ENCODE data around the gene MFAP5. TPM values are rescaled to one million over a fixed set of nuclear protein-coding genes. Genes with fewer than 3 reads are reported as not detected.

The MFAP5 gene
- total and polyA plus RNA-seq, 7 experiments from 2014 or later: not detected

- H3K27ac ChIP-seq (ENCODE audit: low read depth, low read length): no peak overlapping the region
- ATAC-seq (no peak), DNase-seq (peak in 1 of 9 donors; percentile 69)
- ChIA-PET CTCF (interaction anchor here (0.6 kb wide), 1 partner anchor 1167 kb away, joined by 3 read pairs; no protein-coding TSS in a partner anchor), POLR2A (interaction anchor here (0.7 kb wide), 1 partner anchor 311 kb away, joined by 3 read pairs; no protein-coding TSS in a partner anchor)
- Mint-ChIP-seq H3K36me3 (peaks cover 0 to 4% (median 0%) of the 10 kb centered on the region in 5 donors), H3K27me3 (peaks cover 0 to 78% (median 0%) of the 10 kb centered on the region in 5 donors), H3K27ac (no peak overlapping the region), H3K4me3 (peak overlapping the region in 1 of 10 donors; percentile 13), H3K9me3 (peaks cover 0 to 6% (median 0%) of the 10 kb centered on the region in 11 donors), H3K4me1 (peaks cover 15 to 40% (median 23%) of the 10 kb centered on the region in 7 donors)
- H3K27me3 ChIP-seq (ENCODE audit: control insufficient read depth in 2 of 2, insufficient read depth in 2 of 2, low read length in 2 of 2): no peaks in the 10 kb centered on the region
- no peak overlapping the region for H3K4me3 ChIP-seq (ENCODE audit: low read length)
- H3K9me3 ChIP-seq (ENCODE audit: control insufficient read depth in 2 of 3, low read length in 3 of 3): no peaks in the 10 kb centered on the region
- intact Hi-C loops (cut with micrococcal nuclease): loop anchor here in 1 of 2 donors (5.0 kb wide), 3 partner anchors 49 to 379 kb away; partner anchors contain the start of gene RIMKLB
- no peaks in the 10 kb centered on the region for H3K36me3 ChIP-seq (ENCODE audit: control insufficient read depth in 2 of 3, insufficient read depth in 3 of 3, low read length in 3 of 3)
- H3K4me1 ChIP-seq (ENCODE audit: control insufficient read depth in 2 of 2, insufficient read depth in 2 of 2, low read length in 2 of 2): peaks cover 22 to 32% of the 10 kb centered on the region in 2 donors
These were observed 13.9 kb downstream of the MFAP5 start for GRCh38 chr12:8648576-8649205.

GRCh38 chr12:8647968-8648367 is 14.7 kb downstream of the MFAP5 start:
- peak overlapping the region in 1 of 10 donors; percentile 52 for H3K4me3 Mint-ChIP-seq
- CTCF ChIA-PET: no interaction called here
- DNase-seq: no peak
- Histone ChIP-seq H3K36me3 (ENCODE audit: control insufficient read depth in 2 of 3, insufficient read depth in 3 of 3, low read length in 3 of 3) (no peaks in the 10 kb centered on the region), H3K27ac (ENCODE audit: low read depth, low read length) (no peak overlapping the region), H3K27me3 (ENCODE audit: control insufficient read depth in 2 of 2, insufficient read depth in 2 of 2, low read length in 2 of 2) (no peaks in the 10 kb centered on the region), H3K9me3 (ENCODE audit: control insufficient read depth in 2 of 3, low read length in 3 of 3) (no peaks in the 10 kb centered on the region), H3K4me3 (ENCODE audit: low read length) (no peak overlapping the region), H3K4me1 (ENCODE audit: control insufficient read depth in 2 of 2, insufficient read depth in 2 of 2, low read length in 2 of 2) (peaks cover 22 to 33% of the 10 kb centered on the region in 2 donors)
- peaks cover 0 to 6% (median 0%) of the 10 kb centered on the region in 11 donors for H3K9me3 Mint-ChIP-seq
- no peak for ATAC-seq
- H3K27me3 Mint-ChIP-seq: peaks cover 0 to 78% (median 0%) of the 10 kb centered on the region in 5 donors
- peaks cover 0 to 4% (median 0%) of the 10 kb centered on the region in 5 donors for H3K36me3 Mint-ChIP-seq
- H3K27ac Mint-ChIP-seq: peak overlapping the region in 1 of 9 donors; percentile 67
- intact Hi-C loops (cut with micrococcal nuclease): loop anchor here in 1 of 2 donors (5.0 kb wide), 3 partner anchors 49 to 379 kb away; partner anchors contain the start of gene RIMKLB
- POLR2A ChIA-PET: no interaction called here
- peaks cover 15 to 45% (median 26%) of the 10 kb centered on the region in 7 donors for H3K4me1 Mint-ChIP-seq

- Histone ChIP-seq H3K4me1 (ENCODE audit: control insufficient read depth in 2 of 2, insufficient read depth in 2 of 2, low read length in 2 of 2) (peaks cover 22 to 33% of the 10 kb centered on the region in 2 donors), H3K4me3 (ENCODE audit: low read length) (peak overlapping the region; percentile 34), H3K27ac (ENCODE audit: low read depth, low read length) (peak overlapping the region; percentile 61), H3K36me3 (ENCODE audit: control insufficient read depth in 2 of 3, insufficient read depth in 3 of 3, low read length in 3 of 3) (no peaks in the 10 kb centered on the region), H3K27me3 (ENCODE audit: control insufficient read depth in 2 of 2, insufficient read depth in 2 of 2, low read length in 2 of 2) (no peaks in the 10 kb centered on the region), H3K9me3 (ENCODE audit: control insufficient read depth in 2 of 3, low read length in 3 of 3) (no peaks in the 10 kb centered on the region)
- peak in 7 of 9 donors; percentile 11 to 51 (median 31) for DNase-seq
- ATAC-seq: peak; percentile 84
- Mint-ChIP-seq H3K27me3 (peaks cover 0 to 67% (median 0%) of the 10 kb centered on the region in 5 donors), H3K4me3 (peak overlapping the region; percentile 49 to 88 (median 74)), H3K36me3 (peaks cover 0 to 4% (median 0%) of the 10 kb centered on the region in 5 donors), H3K9me3 (peaks cover 0 to 6% (median 0%) of the 10 kb centered on the region in 11 donors), H3K4me1 (peaks cover 15 to 45% (median 26%) of the 10 kb centered on the region in 7 donors), H3K27ac (peak overlapping the region; percentile 90 to 95 (median 94))
- intact Hi-C loops (cut with micrococcal nuclease): loop anchor here (5.0 kb wide), 3 partner anchors 53 to 383 kb away; partner anchors contain the start of gene RIMKLB (in 2 of the 2)
- POLR2A ChIA-PET: interaction anchor here (0.6 to 1.2 kb wide), 7 partner anchors 33 to 1008 kb away, joined by 3 to 7 read pairs (median 3); partner anchors contain the start of gene M6PR
- CTCF ChIA-PET: interaction anchor here (1.0 kb wide), 1 partner anchor 16 kb away, joined by 3 read pairs; no protein-coding TSS in a partner anchor
These were observed 18.0 kb downstream of the MFAP5 start for GRCh38 chr12:8644345-8645248.

GRCh38 chr12:8642775-8643174 is 19.9 kb downstream of the MFAP5 start:
- Histone ChIP-seq H3K4me3 (ENCODE audit: low read length) (no peak overlapping the region), H3K4me1 (ENCODE audit: control insufficient read depth in 2 of 2, insufficient read depth in 2 of 2, low read length in 2 of 2) (peaks cover 22% of the 10 kb centered on the region in 2 donors), H3K27me3 (ENCODE audit: control insufficient read depth in 2 of 2, insufficient read depth in 2 of 2, low read length in 2 of 2) (no peaks in the 10 kb centered on the region), H3K9me3 (ENCODE audit: control insufficient read depth in 2 of 3, low read length in 3 of 3) (no peaks in the 10 kb centered on the region), H3K36me3 (ENCODE audit: control insufficient read depth in 2 of 3, insufficient read depth in 3 of 3, low read length in 3 of 3) (no peaks in the 10 kb centered on the region), H3K27ac (ENCODE audit: low read depth, low read length) (no peak overlapping the region)
- Mint-ChIP-seq H3K4me3 (no peak overlapping the region), H3K27ac (no peak overlapping the region), H3K4me1 (peaks cover 15 to 29% (median 26%) of the 10 kb centered on the region in 7 donors), H3K36me3 (peaks cover 0 to 4% (median 0%) of the 10 kb centered on the region in 5 donors), H3K9me3 (peaks cover 0 to 6% (median 0%) of the 10 kb centered on the region in 11 donors), H3K27me3 (peaks cover 0 to 62% (median 0%) of the 10 kb centered on the region in 5 donors)
- ChIA-PET CTCF (interaction anchor here (0.8 to 1.1 kb wide), 2 partner anchors 14 to 177 kb away, joined by 3 to 5 read pairs; no protein-coding TSS in a partner anchor), POLR2A (no interaction called here)
- ATAC-seq (no peak), DNase-seq (no peak)
- intact Hi-C loops (cut with micrococcal nuclease): loop anchor here in 1 of 2 donors (5.0 kb wide), 1 partner anchor 55 kb away; the partner anchor contains the start of gene RIMKLB

- H3K4me1 Mint-ChIP-seq: peaks cover 10 to 16% (median 15%) of the 10 kb centered on the region in 7 donors
- H3K9me3 ChIP-seq (ENCODE audit: control insufficient read depth in 2 of 3, low read length in 3 of 3): no peaks in the 10 kb centered on the region
- no peaks in the 10 kb centered on the region for H3K36me3 ChIP-seq (ENCODE audit: control insufficient read depth in 2 of 3, insufficient read depth in 3 of 3, low read length in 3 of 3)
- H3K27ac ChIP-seq (ENCODE audit: low read depth, low read length): no peak overlapping the region
- DNase-seq: no peak
- H3K4me3 ChIP-seq (ENCODE audit: low read length): no peak overlapping the region
- POLR2A ChIA-PET: interaction anchor here (0.6 kb wide), 1 partner anchor 1005 kb away, joined by 5 read pairs; no protein-coding TSS in a partner anchor
- H3K9me3 Mint-ChIP-seq: peaks cover 0 to 4% (median 0%) of the 10 kb centered on the region in 11 donors
- peak overlapping the region in 1 of 9 donors; percentile 6 for H3K27ac Mint-ChIP-seq
- peaks cover 0 to 68% (median 0%) of the 10 kb centered on the region in 5 donors for H3K27me3 Mint-ChIP-seq
- CTCF ChIA-PET: interaction anchor here (0.7 kb wide), 1 partner anchor 317 kb away, joined by 3 read pairs; no protein-coding TSS in a partner anchor
- peaks cover 10% of the 10 kb centered on the region in 2 donors for H3K4me1 ChIP-seq (ENCODE audit: control insufficient read depth in 2 of 2, insufficient read depth in 2 of 2, low read length in 2 of 2)
- no peaks in the 10 kb centered on the region for H3K27me3 ChIP-seq (ENCODE audit: control insufficient read depth in 2 of 2, insufficient read depth in 2 of 2, low read length in 2 of 2)
- intact Hi-C loops (cut with micrococcal nuclease): loop anchor here in 1 of 2 donors (5.0 kb wide), 1 partner anchor 57 kb away; the partner anchor contains the start of gene RIMKLB
- H3K4me3 Mint-ChIP-seq: no peak overlapping the region
- peaks cover 0 to 3% (median 0%) of the 10 kb centered on the region in 5 donors for H3K36me3 Mint-ChIP-seq
- no peak for ATAC-seq
These were observed 22.7 kb downstream of the MFAP5 start for GRCh38 chr12:8639936-8640335.

GRCh38 chr12:8638951-8639350 is 23.7 kb downstream of the MFAP5 start:
- Mint-ChIP-seq H3K36me3 (no peaks in the 10 kb centered on the region), H3K4me1 (peaks cover under 1 to 7% (median 5%) of the 10 kb centered on the region in 7 donors), H3K27me3 (peaks cover 0 to 68% (median 0%) of the 10 kb centered on the region in 5 donors), H3K27ac (no peak overlapping the region), H3K4me3 (no peak overlapping the region), H3K9me3 (peaks cover 0 to 2% (median 0%) of the 10 kb centered on the region in 11 donors)
- DNase-seq (no peak), ATAC-seq (no peak)
- Histone ChIP-seq H3K4me3 (ENCODE audit: low read length) (no peak overlapping the region), H3K27me3 (ENCODE audit: control insufficient read depth in 2 of 2, insufficient read depth in 2 of 2, low read length in 2 of 2) (no peaks in the 10 kb centered on the region), H3K4me1 (ENCODE audit: control insufficient read depth in 2 of 2, insufficient read depth in 2 of 2, low read length in 2 of 2) (peaks cover under 1 to 3% of the 10 kb centered on the region in 2 donors), H3K9me3 (ENCODE audit: control insufficient read depth in 2 of 3, low read length in 3 of 3) (no peaks in the 10 kb centered on the region), H3K27ac (ENCODE audit: low read depth, low read length) (no peak overlapping the region), H3K36me3 (ENCODE audit: control insufficient read depth in 2 of 3, insufficient read depth in 3 of 3, low read length in 3 of 3) (no peaks in the 10 kb centered on the region)
- intact Hi-C loops (cut with micrococcal nuclease): no loop called here
- ChIA-PET POLR2A (no interaction called here), CTCF (no interaction called here)
